OCI-M2 (cell line): ENCODE measurements around the gene GSTO2.

Source experiments
- DNase-seq: peaks from one replicate; lab custom pipeline; 2025; ENCODE audit not compliant: unreplicated experiment; lab: John Stamatoyannopoulos, UW

The GSTO2 gene

GRCh38 chr10:104253606-104254410 is 15.2 kb upstream of the GSTO2 start:
- DNase-seq, result no peak

- peak; percentile 48 for DNase-seq
Observed at GRCh38 chr10:104254493-104255310, 14.3 kb upstream of the GSTO2 start, which contains the start of gene GSTO1. TSS of gene GSTO1 (plus strand) at chr10:104254892. CDS start at chr10:104254929, 37 bp downstream.

- DNase-seq, result no peak
Observed at GRCh38 chr10:104255311-104255981, 13.5 kb upstream of the GSTO2 start.

- DNase-seq, result no peak
Observed at GRCh38 chr10:104256335-104256961, 12.5 kb upstream of the GSTO2 start.

- no peak for DNase-seq
Observed at GRCh38 chr10:104257235-104257634, 11.7 kb upstream of the GSTO2 start.

DNA sequence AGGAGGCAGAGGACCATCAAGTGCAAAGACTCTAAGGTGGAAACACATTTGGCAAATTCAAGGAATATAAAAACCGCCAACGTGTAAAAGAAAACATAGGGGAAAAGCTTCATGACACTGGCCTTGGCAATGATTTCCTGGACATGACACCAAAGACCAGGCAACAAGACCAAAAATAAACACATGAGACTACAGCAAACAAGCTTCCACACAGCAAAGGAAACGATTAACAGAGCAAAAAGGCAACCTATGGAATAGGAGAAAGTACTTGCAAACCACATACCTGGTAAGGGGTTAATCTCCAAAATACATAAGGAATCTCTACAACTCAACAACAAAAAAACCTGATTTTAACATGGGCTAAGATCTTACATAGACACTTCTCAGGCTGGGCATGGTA is 10.8 kb upstream of the GSTO2 start:
- no peak for DNase-seq

GRCh38 chr10:104259456-104259855 is 9.5 kb upstream of the GSTO2 start:
- DNase-seq, result no peak

- DNase-seq, result peak; percentile 73
Observed at GRCh38 chr10:104259999-104260774, 8.8 kb upstream of the GSTO2 start.

DNA sequence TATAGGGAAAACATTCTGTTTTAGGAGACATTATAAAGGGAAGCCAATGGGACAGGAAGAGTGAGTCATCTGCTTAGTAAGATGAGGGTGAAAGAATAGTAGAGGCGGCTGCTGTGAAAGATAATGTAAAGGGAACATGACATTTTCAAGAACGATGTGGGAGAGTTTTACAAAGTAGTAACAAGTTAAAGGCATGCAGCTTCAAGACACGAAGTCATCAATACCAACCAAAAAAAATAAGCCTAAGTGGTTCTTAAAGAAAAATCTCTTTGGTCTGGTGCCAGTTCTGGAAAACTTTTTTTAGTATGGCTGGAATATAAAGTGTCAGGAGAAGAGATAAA is 8.2 kb upstream of the GSTO2 start:
- peak; percentile 73 for DNase-seq

DNA sequence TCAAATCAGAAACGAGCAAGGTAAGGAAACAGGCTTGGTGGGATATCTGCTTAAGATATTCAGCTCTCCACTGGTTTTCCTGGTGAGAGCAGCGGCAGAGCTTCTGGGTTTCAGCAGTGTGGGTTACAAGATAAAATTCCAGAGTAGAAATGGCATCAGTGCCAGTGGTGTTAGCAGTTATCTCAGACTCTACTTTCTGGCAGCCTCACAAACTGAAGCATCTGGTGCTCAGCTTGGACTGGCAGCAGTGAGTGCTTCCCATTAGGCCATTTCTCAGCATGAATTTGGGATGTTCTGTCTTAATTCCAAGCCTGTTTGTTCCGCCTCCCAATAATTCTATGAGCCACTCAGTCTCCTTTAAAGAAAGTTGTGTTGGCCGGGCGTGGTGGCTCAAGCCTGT is 6.9 kb upstream of the GSTO2 start:
- DNase-seq, result no peak

- no peak for DNase-seq
Observed at GRCh38 chr10:104264783-104265182, 4.2 kb upstream of the GSTO2 start.

- no peak for DNase-seq
Observed at GRCh38 chr10:104267721-104268404, 1.1 kb upstream of the GSTO2 start.

DNA sequence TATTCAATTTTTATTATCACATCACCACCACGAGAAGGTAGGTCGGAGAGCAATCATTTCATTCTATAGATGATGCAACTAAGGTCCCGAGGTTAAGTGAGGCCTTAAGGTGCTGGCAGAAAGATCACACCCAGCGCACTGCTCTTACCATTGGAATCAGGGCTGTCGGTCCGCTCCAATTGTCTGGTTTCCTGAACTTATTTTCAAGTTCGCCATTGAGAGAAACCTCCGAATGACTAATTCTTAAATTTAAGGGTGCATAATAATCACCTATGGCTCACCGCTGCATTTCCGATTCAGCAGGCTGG is 625 bp upstream of the GSTO2 start:
- peak; percentile 83 for DNase-seq

DNA sequence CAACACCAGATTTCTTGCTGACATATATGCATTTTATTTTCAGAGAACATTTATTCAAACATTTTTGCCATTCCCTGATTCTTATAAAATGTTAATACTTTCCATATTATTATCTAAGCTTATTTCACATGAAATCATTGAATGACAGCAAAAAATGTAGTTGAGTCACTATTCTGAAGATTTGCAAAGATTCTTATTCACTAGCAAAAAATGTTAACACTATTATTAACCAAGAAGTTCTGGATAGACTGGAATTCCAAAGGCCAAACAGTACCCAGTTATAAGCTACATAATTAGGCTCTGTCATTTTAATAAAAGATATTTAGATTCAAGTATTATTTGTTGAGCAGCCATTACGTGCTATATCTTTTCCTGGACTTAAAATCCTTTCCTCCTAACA is 4.3 kb downstream of the GSTO2 start:
- DNase-seq, result no peak

- DNase-seq, result no peak
Observed at GRCh38 chr10:104273899-104274575, 5.1 kb downstream of the GSTO2 start.

GRCh38 chr10:104274762-104275721 is 6.1 kb downstream of the GSTO2 start:
- no peak for DNase-seq

DNA sequence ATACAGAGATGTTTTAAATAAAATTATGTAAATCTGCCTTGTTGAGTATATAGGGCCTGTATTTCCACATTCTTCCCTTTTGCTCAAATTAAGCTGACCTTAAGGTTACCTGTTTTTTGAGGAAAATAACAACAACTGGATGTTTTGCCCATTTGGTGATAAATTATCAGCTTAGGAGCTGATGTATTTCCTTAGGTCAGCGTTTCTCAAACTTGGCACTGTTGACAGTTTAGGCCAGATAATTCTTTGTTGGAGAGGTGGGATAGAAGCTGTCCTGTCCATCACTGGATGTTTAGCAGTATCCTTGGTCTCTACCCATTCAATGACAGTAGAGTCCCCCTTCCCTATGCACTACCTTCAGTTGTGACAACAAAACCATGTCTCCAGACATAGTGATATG is 7.2 kb downstream of the GSTO2 start:
- DNase-seq, result no peak

DNA sequence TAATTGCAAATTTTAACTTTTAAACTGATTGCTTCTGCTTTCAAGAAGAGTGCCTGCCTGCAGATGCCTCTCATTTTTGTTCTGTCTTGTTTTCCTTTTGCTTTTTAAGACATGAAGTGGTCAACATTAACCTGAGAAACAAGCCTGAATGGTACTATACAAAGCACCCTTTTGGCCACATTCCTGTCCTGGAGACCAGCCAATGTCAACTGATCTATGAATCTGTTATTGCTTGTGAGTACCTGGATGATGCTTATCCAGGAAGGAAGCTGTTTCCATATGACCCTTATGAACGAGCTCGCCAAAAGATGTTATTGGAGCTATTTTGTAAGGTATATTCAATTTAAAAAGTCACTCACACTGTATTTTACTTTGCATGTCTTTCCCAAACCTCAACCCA is 8.8 kb downstream of the GSTO2 start:
- no peak for DNase-seq
